OCI-M2 (cell line): ENCODE measurements around the gene CEACAM5.
"Not testable (repeated sequence)": the region's sequence is repeated elsewhere in the genome, so short reads cannot be mapped to it uniquely, and the experiment has no call there.

Experiments used
- DNase-seq: peaks from one replicate; lab custom pipeline; 2025; ENCODE audit not compliant: unreplicated experiment; lab: John Stamatoyannopoulos, UW

CEACAM5 gene

DNA sequence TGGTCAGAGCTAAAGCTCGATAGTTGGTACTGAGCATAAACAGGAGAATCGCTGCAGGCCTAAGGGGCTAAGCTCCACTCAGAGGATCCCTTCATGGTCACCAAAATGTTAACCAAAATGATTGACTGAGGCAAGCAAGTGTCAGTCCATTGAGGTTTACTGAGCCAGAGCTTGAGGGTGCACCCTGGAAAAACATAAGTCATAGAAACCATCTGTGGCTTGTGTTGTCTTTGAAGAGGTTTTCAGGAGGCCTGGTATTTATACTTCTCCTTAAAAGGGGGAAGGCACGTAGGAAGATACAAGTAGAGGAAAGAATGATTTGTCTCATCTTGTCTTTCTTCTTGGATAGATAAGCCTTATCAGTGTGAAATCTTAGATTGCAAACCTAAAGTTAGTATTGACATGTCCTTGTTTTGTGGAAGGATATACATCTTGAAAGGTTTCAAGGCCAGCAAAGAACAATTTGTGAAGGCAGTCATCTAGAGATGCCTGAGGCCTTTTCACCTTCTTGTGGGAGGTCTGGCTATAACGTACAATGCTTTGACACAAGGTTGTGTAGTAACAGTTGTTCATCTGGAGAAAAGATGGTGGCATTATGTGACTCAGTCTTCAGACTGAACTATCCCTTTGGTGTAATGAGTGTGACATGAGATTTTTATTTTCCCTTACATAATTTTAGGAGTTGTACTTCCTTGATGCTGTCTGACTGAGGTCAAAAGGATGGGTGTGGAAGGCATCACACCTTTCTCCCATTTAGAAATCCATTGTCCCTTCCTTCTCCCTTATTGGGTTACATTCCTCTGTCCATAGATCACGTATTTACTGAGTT, 32.2 kb downstream of the CEACAM5 start:
- DNase-seq = no peak

DNA sequence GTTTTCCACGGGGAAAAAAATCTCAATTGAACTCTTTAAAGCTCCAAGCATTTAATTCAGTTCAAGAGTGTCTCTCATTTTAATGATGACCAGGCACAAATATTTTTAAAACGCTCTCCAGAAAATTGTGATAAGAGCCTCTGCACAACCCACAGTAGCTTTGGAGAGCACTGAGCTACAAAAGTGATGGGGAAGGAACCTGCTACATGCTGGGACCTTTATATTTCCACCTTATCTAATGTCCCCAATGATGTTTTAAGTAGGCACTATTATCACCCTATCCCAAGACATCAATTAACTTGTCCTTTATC, 32.8 kb downstream of the CEACAM5 start:
- no peak for DNase-seq

DNA sequence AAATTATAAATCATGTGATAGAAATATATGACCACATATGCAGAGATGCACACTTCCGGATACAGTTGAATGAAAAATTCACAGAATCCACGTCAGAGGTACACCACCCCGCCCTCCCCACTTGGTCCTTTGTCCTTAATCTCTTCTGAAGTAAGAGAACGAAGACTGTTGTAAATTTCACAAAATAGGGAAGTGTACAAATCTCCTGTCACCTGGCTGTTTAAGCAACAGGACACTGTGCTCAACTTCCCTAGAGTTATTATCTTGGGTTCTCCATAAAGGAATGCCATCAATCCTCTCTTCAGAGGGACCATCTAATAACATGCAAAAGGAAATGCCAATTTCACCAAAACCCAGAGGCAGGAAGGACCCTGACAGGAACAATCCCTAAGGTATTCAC, 36.4 kb downstream of the CEACAM5 start:
- no peak for DNase-seq

DNA sequence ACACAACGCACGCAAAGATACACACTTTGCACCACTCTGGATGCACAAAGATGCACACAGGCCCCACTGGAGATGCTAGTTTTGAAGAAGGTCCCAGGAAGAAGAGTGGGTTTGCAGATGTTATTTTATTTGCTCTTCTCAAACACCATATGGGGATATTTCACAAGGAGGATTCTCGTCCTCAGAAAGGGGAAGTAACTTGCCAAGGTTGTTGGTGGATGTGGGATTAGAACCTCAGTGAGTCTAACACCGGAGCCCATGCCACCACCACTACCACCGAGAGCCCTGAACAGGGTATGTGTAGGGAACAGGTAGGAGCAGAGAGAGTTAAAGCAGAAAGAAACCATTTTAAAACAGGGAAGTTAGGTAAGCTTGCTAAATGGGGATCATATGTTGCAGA, 37.3 kb downstream of the CEACAM5 start:
- DNase-seq = no peak

DNA sequence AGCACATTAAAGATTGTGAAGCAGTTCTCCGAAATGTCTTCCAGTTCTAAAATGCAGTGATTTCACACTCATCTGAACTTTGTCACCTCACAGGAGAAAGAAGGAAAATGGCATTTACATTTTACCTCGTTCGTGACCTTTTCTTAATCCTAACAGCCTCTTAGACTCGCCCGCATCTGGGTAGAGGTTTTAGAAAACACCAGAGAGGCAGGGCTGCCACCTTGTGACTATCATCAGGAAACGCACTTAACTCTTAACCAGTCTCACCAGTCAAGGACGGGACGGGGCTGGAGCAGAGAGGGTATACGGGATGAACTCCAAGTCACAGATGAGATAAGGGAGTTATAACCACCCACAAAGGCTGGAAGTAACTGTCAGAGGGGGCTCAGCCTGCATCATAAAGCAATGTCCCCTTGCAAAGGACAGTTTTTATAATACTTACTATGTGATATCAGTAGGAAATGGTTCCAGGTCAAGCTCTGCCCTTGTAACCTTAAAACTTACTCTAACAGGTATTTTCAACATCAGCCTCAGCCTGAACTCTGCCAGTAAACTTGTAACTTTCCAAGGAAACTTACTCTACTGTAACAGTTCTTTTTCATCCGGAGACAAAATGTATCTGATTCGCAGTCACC, 38.3 kb downstream of the CEACAM5 start:
- no peak for DNase-seq

DNA sequence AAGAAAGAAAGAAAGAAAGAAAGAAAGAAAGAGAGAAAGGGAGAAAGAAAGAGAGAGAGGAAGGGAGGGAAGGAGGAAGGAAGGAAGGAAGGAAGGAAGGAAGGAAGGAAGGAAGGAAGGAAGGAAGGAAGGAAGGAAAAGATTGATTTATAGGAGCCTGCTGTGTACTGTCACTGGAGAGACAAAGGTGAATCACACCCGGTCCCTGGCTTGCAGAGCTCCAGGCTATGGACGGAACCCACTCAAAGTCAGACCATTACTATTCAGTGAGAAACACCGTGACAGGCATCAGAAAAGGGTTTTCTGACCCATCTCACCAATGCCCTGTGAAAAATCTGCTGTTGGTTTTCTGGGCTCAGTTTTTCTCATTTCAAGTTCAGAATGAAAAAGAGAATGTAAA, 39.6 kb downstream of the CEACAM5 start:
- no peak for DNase-seq

DNA sequence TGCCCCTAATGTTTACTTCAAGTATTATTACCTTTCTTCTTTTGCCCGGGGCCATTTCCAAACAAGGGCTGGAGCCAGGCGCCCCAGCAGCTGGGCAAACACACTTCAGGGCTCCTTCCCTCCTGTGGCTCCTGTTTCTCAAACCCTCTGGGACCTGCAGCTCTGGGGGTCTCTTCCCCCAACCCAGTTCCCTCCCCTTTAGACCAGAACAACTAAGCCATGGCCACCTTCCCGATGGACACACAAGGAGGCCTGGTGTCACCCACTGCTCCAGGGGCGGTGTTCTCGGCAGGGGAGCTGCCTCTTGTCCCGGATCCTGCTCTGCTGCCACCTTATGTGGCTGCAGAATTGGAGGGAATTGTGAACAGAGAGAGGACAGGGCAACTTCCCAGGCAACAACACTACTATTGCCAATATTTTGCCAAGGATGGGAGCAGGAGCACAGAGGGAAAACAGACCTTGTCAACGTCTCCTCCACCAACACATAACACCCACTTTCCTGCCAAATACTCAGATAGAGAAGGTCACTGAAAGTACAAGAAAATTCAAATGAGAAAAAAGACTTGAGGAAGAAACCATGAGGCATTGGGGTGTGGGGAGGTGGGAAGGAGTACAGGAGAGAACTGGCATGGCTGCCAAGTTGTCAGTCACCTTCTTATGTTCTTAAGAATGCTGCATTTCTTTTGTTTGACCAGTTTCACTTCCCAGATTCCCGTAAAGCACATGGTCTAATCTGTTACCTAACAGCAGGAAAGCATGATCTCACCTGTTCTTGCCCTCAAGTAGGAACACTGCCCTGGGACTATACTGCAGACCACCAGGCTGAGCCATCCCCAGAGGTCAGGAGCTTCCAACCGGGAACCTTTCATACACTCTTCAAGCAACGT, 42.1 kb downstream of the CEACAM5 start:
- not testable (repeated sequence) for DNase-seq

DNA sequence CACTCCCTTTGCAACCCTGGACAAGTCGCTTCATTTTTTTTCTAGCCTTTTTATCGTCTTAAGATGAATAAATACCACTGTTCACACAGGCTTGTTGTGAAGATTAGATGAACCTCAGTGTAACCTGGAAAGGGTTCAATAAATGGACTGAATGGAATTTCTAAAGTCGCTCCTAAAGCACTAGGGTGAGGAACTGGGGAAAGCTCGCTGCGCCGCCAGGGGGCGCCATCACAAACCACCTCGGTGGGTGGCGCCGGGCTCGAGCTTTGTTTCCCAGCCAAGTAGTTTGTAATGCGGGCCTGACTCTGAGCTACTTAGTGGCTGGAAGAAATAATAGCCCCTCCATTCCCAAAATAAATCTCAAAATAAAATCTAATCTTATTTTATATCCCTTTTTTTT, 44.7 kb downstream of the CEACAM5 start:
- no peak for DNase-seq

DNA sequence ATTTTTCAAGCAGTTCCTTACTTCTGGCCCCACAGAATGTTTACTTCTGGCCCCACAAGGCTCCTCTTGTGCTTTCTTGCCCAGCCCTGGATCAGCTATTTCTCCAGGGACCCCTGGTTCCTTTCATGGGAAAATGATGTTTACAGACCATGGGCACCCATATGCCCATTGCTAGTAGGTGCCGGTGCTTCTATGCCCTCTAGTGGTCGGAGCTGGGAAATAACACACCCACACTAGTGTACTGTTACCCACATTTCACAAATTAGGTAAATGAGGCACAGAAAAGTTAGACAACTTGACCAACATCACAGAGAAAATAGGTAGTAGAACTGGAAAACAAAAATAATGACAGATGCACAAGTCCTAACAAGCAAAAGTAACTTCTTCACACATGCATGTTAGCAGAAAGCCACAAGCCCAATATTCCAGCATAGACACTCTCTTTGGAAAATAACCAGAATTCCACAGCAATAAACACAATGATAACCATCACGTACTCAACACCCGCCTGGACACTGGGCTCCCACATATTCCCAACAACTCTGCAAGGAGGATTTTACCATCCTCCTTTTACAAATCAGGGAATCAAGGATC, 45.6 kb downstream of the CEACAM5 start:
- peak; percentile 21 for DNase-seq

DNA sequence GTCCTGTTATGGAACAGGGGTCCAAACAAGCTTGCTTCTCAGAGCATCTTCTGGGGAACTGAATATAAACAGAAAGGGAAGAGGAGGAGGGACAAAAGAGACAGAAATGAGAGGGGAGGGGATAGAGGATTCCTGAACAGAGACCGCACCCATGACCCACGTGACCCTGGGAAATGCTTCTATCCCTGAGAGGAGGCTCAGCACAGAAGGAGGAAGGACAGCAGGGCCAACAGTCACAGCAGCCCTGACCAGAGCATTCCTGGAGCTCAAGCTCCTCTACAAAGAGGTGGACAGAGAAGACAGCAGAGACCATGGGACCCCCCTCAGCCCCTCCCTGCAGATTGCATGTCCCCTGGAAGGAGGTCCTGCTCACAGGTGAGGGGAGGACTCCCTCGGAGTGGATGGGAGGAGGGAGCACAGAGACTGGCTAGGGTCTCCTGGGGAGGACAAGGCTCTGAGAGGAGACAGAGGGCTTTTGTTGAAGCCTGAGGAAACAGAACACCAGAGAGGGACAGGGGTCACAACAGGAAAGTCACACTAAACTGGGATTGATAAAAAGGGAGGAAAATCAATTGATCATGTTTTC, 47.0 kb downstream of the CEACAM5 start, which contains the start of gene CEACAM6:
TSS of gene CEACAM6 (plus strand) at position 203 of the 586 bp plus-strand sequence. CDS start at position 312, 109 bp downstream.
- no peak for DNase-seq

DNA sequence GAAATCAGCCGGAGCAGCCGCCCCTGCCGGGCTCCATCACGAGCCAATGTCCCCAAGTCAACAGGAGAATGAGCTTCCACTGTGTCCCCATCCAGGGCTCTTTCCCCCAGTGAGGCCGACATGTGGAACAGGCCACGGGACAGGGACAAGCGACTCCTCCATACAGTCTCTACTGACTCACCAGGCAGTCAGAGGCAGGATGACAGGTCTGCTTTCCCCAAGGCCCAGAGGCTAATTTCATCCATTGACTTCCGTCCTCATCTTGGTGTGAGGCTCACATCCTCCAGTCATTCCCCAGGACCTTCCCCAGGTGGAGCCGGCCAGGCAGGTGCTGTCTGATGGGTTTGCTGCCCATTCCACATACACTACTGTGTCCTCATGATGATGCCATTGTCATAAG, 50.4 kb downstream of the CEACAM5 start:
- DNase-seq = no peak

DNA sequence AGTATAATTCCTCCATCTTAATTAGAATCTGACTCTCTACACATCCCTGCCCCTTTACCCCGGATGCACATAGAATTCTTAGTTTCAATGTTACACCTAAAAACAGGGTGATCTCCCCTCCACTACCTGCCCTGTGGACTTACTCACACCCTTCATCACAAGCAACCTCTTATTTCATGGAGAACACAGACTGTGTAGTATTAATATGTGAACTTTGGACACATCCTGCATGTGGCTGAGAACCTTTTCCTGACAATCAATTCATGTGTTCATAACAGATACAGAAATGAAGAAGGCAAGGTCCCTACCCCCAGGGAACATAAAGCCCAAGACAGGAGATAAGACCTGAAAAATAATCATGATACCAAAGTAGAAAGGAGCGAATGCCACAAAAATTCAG, 58.7 kb downstream of the CEACAM5 start:
- DNase-seq = no peak

DNA sequence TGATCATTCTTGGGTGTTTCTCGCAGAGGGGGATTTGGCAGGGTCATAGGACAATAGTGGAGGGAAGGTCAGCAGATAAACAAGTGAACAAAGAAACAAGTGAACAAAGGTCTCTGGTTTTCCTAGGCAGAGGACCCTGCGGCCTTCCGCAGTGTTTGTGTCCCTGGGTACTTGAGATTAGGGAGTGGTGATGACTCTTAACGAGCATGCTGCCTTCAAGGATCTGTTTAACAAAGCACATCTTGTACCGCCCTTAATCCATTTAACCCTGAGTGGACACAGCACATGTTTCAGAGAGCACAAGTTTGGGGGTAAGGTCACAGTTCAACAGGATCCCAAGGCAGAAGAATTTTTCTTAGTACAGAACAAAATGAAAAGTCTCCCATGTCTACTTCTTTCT, 59.7 kb downstream of the CEACAM5 start:
- DNase-seq = not testable (repeated sequence)

DNA sequence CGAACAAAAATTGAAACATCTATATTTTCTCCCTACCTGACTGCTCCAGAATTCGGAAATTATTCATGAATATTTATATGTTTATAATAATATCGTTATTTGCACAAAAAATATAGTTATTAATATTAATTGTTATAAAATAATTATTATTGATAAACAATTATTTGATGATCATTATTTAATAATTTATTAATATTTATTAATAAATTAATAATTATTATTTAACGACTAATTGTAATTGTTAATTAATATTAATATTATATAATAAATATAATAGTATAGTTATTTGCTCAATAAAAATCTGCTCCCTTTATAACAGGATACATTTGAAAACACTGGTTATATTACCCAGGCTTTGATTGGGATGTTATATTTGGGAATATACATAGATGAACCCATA, 61.2 kb downstream of the CEACAM5 start:
- no peak for DNase-seq

DNA sequence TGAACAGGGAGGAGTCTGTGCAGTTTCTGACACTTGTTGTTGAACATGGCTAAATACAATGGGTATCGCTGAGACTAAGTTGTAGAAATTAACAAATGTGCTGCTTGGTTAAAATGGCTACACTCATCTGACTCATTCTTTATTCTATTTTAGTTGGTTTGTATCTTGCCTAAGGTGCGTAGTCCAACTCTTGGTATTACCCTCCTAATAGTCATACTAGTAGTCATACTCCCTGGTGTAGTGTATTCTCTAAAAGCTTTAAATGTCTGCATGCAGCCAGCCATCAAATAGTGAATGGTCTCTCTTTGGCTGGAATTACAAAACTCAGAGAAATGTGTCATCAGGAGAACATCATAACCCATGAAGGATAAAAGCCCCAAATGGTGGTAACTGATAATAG, 63.0 kb downstream of the CEACAM5 start:
- DNase-seq = no peak

DNA sequence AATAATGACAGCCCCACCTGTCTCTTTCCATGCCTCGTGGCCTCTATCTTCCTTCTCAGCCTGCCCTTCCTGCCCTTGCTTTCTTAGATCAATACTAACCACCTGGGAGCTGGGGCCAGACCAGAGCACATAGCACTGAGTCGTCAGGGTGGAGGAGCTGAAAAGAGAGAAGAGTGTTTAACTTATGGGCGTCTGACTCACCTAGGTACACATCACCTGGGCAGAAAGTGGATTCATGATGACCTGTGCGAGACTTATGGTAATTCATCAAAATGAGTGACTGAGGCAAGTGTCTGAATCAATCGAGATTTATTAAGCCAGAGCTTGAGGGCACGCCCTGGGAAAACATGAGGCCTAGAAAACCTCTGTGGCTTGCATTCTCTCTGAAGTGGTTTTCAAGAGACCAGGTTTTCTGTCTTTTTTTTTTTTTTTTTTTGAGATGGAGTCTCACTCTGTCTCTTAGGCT, 66.1 kb downstream of the CEACAM5 start:
- no peak for DNase-seq

DNA sequence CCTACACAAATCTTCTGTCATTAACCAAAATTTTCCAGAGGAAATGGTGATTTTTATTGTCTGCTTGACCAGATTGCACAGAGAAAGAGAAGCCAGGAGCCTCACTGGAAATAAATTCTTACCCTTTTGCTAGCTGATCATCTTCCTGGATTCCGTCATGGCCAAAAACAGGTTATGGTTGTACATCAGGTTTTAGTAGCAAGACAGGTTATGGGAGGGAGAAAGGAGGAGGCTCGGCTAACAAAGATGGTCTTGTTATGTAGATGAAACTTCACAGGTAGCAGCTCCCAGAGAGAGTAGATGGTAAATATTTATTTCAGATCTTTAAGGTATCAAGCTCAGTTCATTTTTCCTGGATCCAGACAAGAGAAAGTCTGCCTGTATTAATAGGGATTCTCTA, 68.3 kb downstream of the CEACAM5 start:
- no peak for DNase-seq
